ENCODE data around the gene CHST7. TPM values are rescaled to one million over a fixed set of nuclear protein-coding genes. Genes with fewer than 3 reads are reported as not detected.

Gene CHST7
- total and polyA plus RNA-seq, 2 of the 4 experiments (the other 2 are of a cell fraction) = 2.9 to 4.8 TPM

GRCh38 chrX:46573892-46574773 is 568 bp downstream of the CHST7 start:
- H3K4me1 ChIP-seq (ENCODE audit: control insufficient read depth, insufficient read depth, low read length) = peaks cover 2% of the 10 kb centered on the region; the same call in 1 of the 2 replicates

More at GRCh38 chrX:46573892-46574773, 568 bp downstream of the CHST7 start:
- Histone ChIP-seq H3K27me3 (ENCODE audit: control insufficient read depth, insufficient read depth, low read length) (no peaks in the 10 kb centered on the region), H2AFZ (replicated peaks; ENCODE audit: low read length, poor library complexity) (peak overlapping the region; percentile 76), H2AK5ac (ENCODE audit: low read depth, low read length) (no peak overlapping the region), H3K14ac (replicated peaks; ENCODE audit: low read depth, low read length) (no peak overlapping the region), H3K9me1 (ENCODE audit: insufficient read depth, low read length) (no peaks in the 10 kb centered on the region), H3K4ac (ENCODE audit: low read depth, low read length) (peak overlapping the region; percentile 16; the same call in 1 of the 2 replicates), H3K9me3 (ENCODE audit: control insufficient read depth, insufficient read depth, low read length) (no peaks in the 10 kb centered on the region), H2BK120ac (ENCODE audit: low read depth, low read length) (peak overlapping the region; percentile 11; the same call in 1 of the 2 replicates), H4K20me1 (ENCODE audit: insufficient read depth, low read length) (no peaks in the 10 kb centered on the region), H4K5ac (ENCODE audit: low read depth, low read length) (no peak overlapping the region), H3K18ac (ENCODE audit: low read depth, low read length) (no peak overlapping the region), H3K36me3 (ENCODE audit: control insufficient read depth, insufficient read depth, low read length) (no peaks in the 10 kb centered on the region), H4K8ac (ENCODE audit: low read depth in 2 of 2, low read length in 2 of 2) (no peak overlapping the region), H3K4me2 (ENCODE audit: low read depth, low read length) (peak overlapping the region; percentile 85), H3K27ac (ENCODE audit: insufficient read depth, low read length) (peak overlapping the region; percentile 23), H3K23ac (ENCODE audit: low read depth, low read length) (no peak overlapping the region), H2BK5ac (ENCODE audit: low read depth, low read length, poor library complexity, severe bottlenecking) (no peak overlapping the region), H3K9ac (ENCODE audit: low read depth, low read length) (peak overlapping the region; percentile 31; the same call in 1 of the 2 replicates), H2AK9ac (replicated peaks; ENCODE audit: low read depth, low read length, poor library complexity) (peak overlapping the region; percentile 22), H4K91ac (ENCODE audit: insufficient read depth, low read depth, low read length) (no peak overlapping the region), H3K4me3 (ENCODE audit: insufficient read depth, low read depth, low read length) (peak overlapping the region; percentile 55), H3K79me1 (ENCODE audit: low read depth in 1 of 2, low read length in 2 of 2) (peaks cover 5 to 30% of the 10 kb centered on the region in 2 experiments; a peak in 2 of 4 replicates), H2BK20ac (ENCODE audit: low read depth, low read length) (no peak overlapping the region), H2BK15ac (ENCODE audit: low read depth, low read length) (no peak overlapping the region), H3K56ac (ENCODE audit: extremely low read depth, insufficient read depth, low read length) (no peak overlapping the region)
- DNase-seq = peak; percentile 48
- intact Hi-C loops (cut with micrococcal nuclease) (loop anchor here (1.0 to 5.0 kb wide), 2 partner anchors 68 to 108 kb away; no protein-coding TSS in a partner anchor), in situ Hi-C loops (cut with MboI; ENCODE audit: low sequenced_read_pairs) (no loop called here), dilution Hi-C loops (cut with HindIII; ENCODE audit: low sequenced_read_pairs, unreplicated experiment) (no loop called here)
- CTCF ChIA-PET = no interaction called here
- POLR2A ChIA-PET (ENCODE audit: unreplicated experiment) = no interaction called here
- no TSS peak for BruUV-seq (replicated peaks)
- TF ChIP-seq SMC3 (IDR thresholded peaks at IDR 0.05; ENCODE audit: low read depth, low read length) (no peak), CHD1 (IDR thresholded peaks at IDR 0.05; ENCODE audit: low read depth, low read length) (no peak), CTCF (conservative IDR thresholded peaks at IDR 0.05; ENCODE audit: low read depth, low read length) (no peak), FOS (IDR thresholded peaks at IDR 0.05; ENCODE audit: low read depth, low read length) (no peak), USF2 (IDR thresholded peaks at IDR 0.05; ENCODE audit: low read depth, low read length) (no peak), NFE2L2 (IDR thresholded peaks at IDR 0.05; ENCODE audit: low read depth, low read length) (no peak)
- peak; percentile 40 for ATAC-seq (ENCODE audit: low read depth)
- WGBS, 2 experiments (ENCODE audit: extremely low coverage in 2 of 2, insufficient read length in 1 of 2) = 30% methylated on average over 97 of the region's 107 CpGs; no CpG with 5 or more reads in 1 of the 2 experiments
